HepG2 (cell line): Measurements from ENCODE around the gene ZMYND8. TPM values are rescaled to one million over a fixed set of nuclear protein-coding genes. Genes with fewer than 3 reads are reported as not detected.

ENCODE experiments used
- BRCA1 ChIP-seq: sonication (generic); formaldehyde crosslinking; IDR thresholded peaks from 2 replicates; pipeline ENCODE4 v1.4.0; 2020; ENCODE audit warnings: missing genetic modification reagents
- FOXK1 ChIP-seq: sonication (generic); formaldehyde crosslinking; IDR thresholded peaks from 2 replicates; pipeline ENCODE4 v1.4.0; 2020; ENCODE audit warnings: low read depth, missing genetic modification reagents, borderline replicate concordance
- GFI1 ChIP-seq: sonication (generic); formaldehyde crosslinking; IDR thresholded peaks from 2 replicates; pipeline ENCODE4 v1.5.0; 2020; ENCODE audit warnings: missing genetic modification reagents, mild to moderate bottlenecking, borderline replicate concordance
- HNRNPLL ChIP-seq: fragments of 200-400 bp; formaldehyde crosslinking; IDR thresholded peaks from 2 replicates; pipeline ENCODE4 v1.6.1; 2017; ENCODE audit warnings: mild to moderate bottlenecking, low read depth, low read length; ENCODE audit not compliant: poor library complexity, severe bottlenecking
- IRF2 ChIP-seq: IDR thresholded peaks from 2 replicates; pipeline ENCODE4 v1.6.1; 2018; ENCODE audit warnings: missing genetic modification reagents, missing compliant biosample characterization
- KLF11 ChIP-seq: IDR thresholded peaks from 2 replicates; pipeline ENCODE4 v1.6.1; 2016; ENCODE audit warnings: missing compliant biosample characterization
- LBX2 ChIP-seq: sonication (generic); formaldehyde crosslinking; IDR thresholded peaks from 2 replicates; pipeline ENCODE4 v1.5.0; 2020; ENCODE audit warnings: missing genetic modification reagents, mild to moderate bottlenecking, borderline replicate concordance
- MXI1 ChIP-seq: IDR thresholded peaks from 3 replicates; pipeline ENCODE4 v1.6.1; 2012; ENCODE audit warnings: low read depth, low read length, inconsistent platforms, borderline replicate concordance
- MYPOP ChIP-seq: sonication (generic); formaldehyde crosslinking; IDR thresholded peaks from 2 replicates; pipeline ENCODE4 v1.8.1; 2023; ENCODE audit warnings: mild to moderate bottlenecking, moderate library complexity, missing genetic modification reagents
- NONO ChIP-seq, 2 experiments: fragments of 450-650 bp in 1 of 2; sonication (generic) in 1 of 2; formaldehyde crosslinking in 1 of 2; IDR thresholded peaks in 1 of 2; conservative IDR thresholded peaks in 1 of 2; 2 replicates each; pipeline versions ENCODE4 v1.6.1 to v1.8.0; 2017 to 2022; ENCODE audit warnings: mild to moderate bottlenecking in 1 of 2, missing genetic modification reagents in 1 of 2, moderate library complexity in 1 of 2
- SALL2 ChIP-seq: sonication (generic); formaldehyde crosslinking; IDR thresholded peaks from 2 replicates; pipeline ENCODE4 v1.8.1; 2023; ENCODE audit warnings: mild to moderate bottlenecking, missing genetic modification reagents, inconsistent platforms
- TEF ChIP-seq: sonication (generic); formaldehyde crosslinking; IDR thresholded peaks from 2 replicates; pipeline ENCODE4 v1.5.0; 2020; ENCODE audit warnings: missing genetic modification reagents
- TP53 ChIP-seq: sonication (generic); formaldehyde crosslinking; conservative IDR thresholded peaks from 2 replicates; pipeline ENCODE4 v1.4.0; 2020; ENCODE audit warnings: missing genetic modification reagents
- ZKSCAN5 ChIP-seq: sonication (generic); formaldehyde crosslinking; IDR thresholded peaks from 2 replicates; pipeline ENCODE4 v1.5.1; 2020; ENCODE audit warnings: mild to moderate bottlenecking, missing genetic modification reagents
- ZNF160 ChIP-seq: sonication (generic); formaldehyde crosslinking; IDR thresholded peaks from 2 replicates; pipeline ENCODE4 v1.8.0; 2022; ENCODE audit warnings: mild to moderate bottlenecking, inconsistent platforms, missing genetic modification reagents
- ZNF296 ChIP-seq: sonication (generic); formaldehyde crosslinking; conservative IDR thresholded peaks from 2 replicates; pipeline ENCODE4 v1.5.0; 2020; ENCODE audit warnings: mild to moderate bottlenecking, missing genetic modification reagents
- ZNF460 ChIP-seq: sonication (generic); formaldehyde crosslinking; IDR thresholded peaks from 2 replicates; pipeline ENCODE4 v1.5.1; 2020; ENCODE audit warnings: missing genetic modification reagents, mild to moderate bottlenecking, borderline replicate concordance
- ZNF468 ChIP-seq: sonication (generic); formaldehyde crosslinking; IDR thresholded peaks from 2 replicates; pipeline ENCODE4 v1.8.0; 2022; ENCODE audit warnings: mild to moderate bottlenecking, moderate library complexity, missing genetic modification reagents
- ZNF503 ChIP-seq: sonication (generic); formaldehyde crosslinking; IDR thresholded peaks from 2 replicates; pipeline ENCODE4 v1.4.0; 2020; ENCODE audit warnings: missing genetic modification reagents
- ZNF577 ChIP-seq: sonication (generic); formaldehyde crosslinking; IDR thresholded peaks from 2 replicates; pipeline ENCODE4 v1.4.0; 2020; ENCODE audit warnings: mild to moderate bottlenecking, low read depth, missing genetic modification reagents, borderline replicate concordance
- ZNF878 ChIP-seq: sonication (generic); formaldehyde crosslinking; IDR thresholded peaks from 2 replicates; pipeline ENCODE4 v1.8.1; 2023; ENCODE audit warnings: mild to moderate bottlenecking, missing genetic modification reagents, moderate library complexity
- ZNF891 ChIP-seq: sonication (generic); formaldehyde crosslinking; IDR thresholded peaks from 2 replicates; pipeline ENCODE4 v1.5.0; 2020; ENCODE audit warnings: mild to moderate bottlenecking, missing genetic modification reagents
- ZUFSP ChIP-seq: sonication (generic); formaldehyde crosslinking; IDR thresholded peaks from 2 replicates; pipeline ENCODE4 v1.9.0; 2021; ENCODE audit warnings: missing genetic modification reagents, mild to moderate bottlenecking, borderline replicate concordance
- polyA plus RNA-seq, 8 experiments: library from polyadenylated mRNA; depleted of rRNA in 3 of 8; stranded (reverse) in 7 of 8; unstranded in 1 of 8; fragments of >200 nt; fragmentation: Illumina TruSeq in 4 of 8; extraction: Trizol in 4 of 8; gene quantifications; 2 replicates each; pipeline versions ENCODE4 v1.2.1 to v1.2.3, GENCODE V29; 2011 to 2016; ENCODE audit warnings: low read depth in 4 of 8, missing spikeins in 1 of 8, mixed read lengths in 1 of 8; ENCODE audit not compliant: insufficient read depth in 1 of 8
- total RNA-seq, 5 experiments: library from RNA; depleted of rRNA; stranded (reverse); fragments of >200 nt; fragmentation: Illumina TruSeq; extraction: Trizol; gene quantifications; 2 replicates each; pipeline ENCODE4 v1.2.3, GENCODE V29; 2016; ENCODE audit warnings: low read depth in 1 of 5

ZMYND8 gene
- total and polyA plus RNA-seq, 2 of the 13 experiments (the other 11 are each of a cell fraction or from before 2014, with no cell fraction given), result 53.9 to 84.7 TPM

- TF ChIP-seq FOXK1 (CRISPR knock-in tag) (peak; percentile 41; the same call in 1 of the 2 replicates), HNRNPLL (peak; percentile 50), GFI1 (no peak), ZNF891 (CRISPR knock-in tag) (no peak; the same call in 1 of the 2 replicates), ZNF503 (CRISPR knock-in tag) (0 out of 2 replicates have a peak, but pooled peaks have one; percentile 30), ZNF577 (CRISPR knock-in tag) (no peak), SALL2 (CRISPR knock-in tag) (no peak), KLF11 (CRISPR knock-in tag) (no peak), MXI1 (peak; percentile 64; the same call in 1 of the 3 replicates), MYPOP (CRISPR knock-in tag) (0 out of 2 replicates have a peak, but pooled peaks have one; percentile 29), ZNF460 (no peak), ZNF160 (no peak), ZUFSP (CRISPR knock-in tag) (no peak), ZKSCAN5 (no peak), TP53 (no peak), NONO (IDR thresholded peaks at IDR 0.05) (no peak), NONO (CRISPR knock-in tag; conservative IDR thresholded peaks at IDR 0.05) (no peak), BRCA1 (CRISPR knock-in tag) (no peak), ZNF468 (CRISPR knock-in tag) (0 out of 2 replicates have a peak, but pooled peaks have one; percentile 62), ZNF878 (CRISPR knock-in tag) (peak; percentile 93), TEF (CRISPR knock-in tag) (no peak), ZNF296 (CRISPR knock-in tag) (no peak; the same call in 1 of the 2 replicates), IRF2 (CRISPR knock-in tag) (peak; percentile 79), LBX2 (CRISPR knock-in tag) (no peak)
Measured at GRCh38 chr20:47356526-47357295, at the start of gene ZMYND8 (continued).
